Panc1 (cell line): ENCODE measurements around the gene FZR1. TPM values are rescaled to one million over a fixed set of nuclear protein-coding genes. Genes with fewer than 3 reads are reported as not detected.

ENCODE experiments used
- ATAC-seq: fragments of 200-7000 bp; cut with Tn5 transposase; 2 replicates; pipeline ENCODE4 v1.9.1; 2020; ENCODE audit warnings: mild to moderate bottlenecking, moderate library complexity
- BruUV-seq: library from RNA; stranded (reverse); fragments of 400-500 nt; replicated peaks from 2 replicates; lab custom pipeline; 2021; lab: Mats Ljungman, UMichigan
- CTCF ChIA-PET: fragments of 300-600 bp; sonication (Branson Sonifier 250); formaldehyde crosslinking; loops from one replicate; lab custom pipeline; 2022; ENCODE audit warnings: antibody characterized with exemption; lab: Charles Lee
- POLR2A ChIA-PET: fragments of 300-600 bp; sonication (Branson Sonifier 250); formaldehyde crosslinking; loops from one replicate; lab custom pipeline; 2022; ENCODE audit warnings: antibody characterized with exemption; lab: Charles Lee
- DNase-seq: peaks from one replicate; pipeline ENCODE4 v3.0.0-alpha.2; 2010; ENCODE audit warnings: low read depth, low spot score
- H3K27ac ChIP-seq: 2 replicates; pipeline ENCODE4 v1.5.1; 2011; ENCODE audit warnings: mild to moderate bottlenecking, low read length, inconsistent platforms
- H3K27me3 ChIP-seq: fragments of 200-500 bp; sonication (Bioruptor generic); 2 replicates; pipeline ENCODE4 v1.6.0; 2014; ENCODE audit warnings: low read length, inconsistent platforms; ENCODE audit not compliant: control insufficient read depth, insufficient read depth
- H3K36me3 ChIP-seq: fragments of 200-500 bp; sonication (Bioruptor generic); 2 replicates; pipeline ENCODE4 v1.5.1; 2014; ENCODE audit warnings: inconsistent platforms, mild to moderate bottlenecking, low read length, moderate library complexity; ENCODE audit not compliant: control insufficient read depth, insufficient read depth
- H3K4me1 ChIP-seq: 2 replicates; pipeline ENCODE4 v1.5.1; 2011; ENCODE audit warnings: inconsistent platforms, mild to moderate bottlenecking, low read length, moderate library complexity; ENCODE audit not compliant: control insufficient read depth, insufficient read depth
- H3K4me3 ChIP-seq, 2 experiments: 2 replicates each; pipeline ENCODE4 v1.5.1; 2011 to 2012; ENCODE audit warnings: low read depth in 2 of 2, low read length in 2 of 2, mild to moderate bottlenecking in 2 of 2, inconsistent platforms in 1 of 2, moderate library complexity in 1 of 2
- H3K9me3 ChIP-seq: fragments of 200-500 bp; sonication (Bioruptor generic); 2 replicates; pipeline ENCODE4 v1.5.1; 2014; ENCODE audit warnings: low read depth, mild to moderate bottlenecking, inconsistent platforms, low read length, moderate library complexity; ENCODE audit not compliant: control insufficient read depth, insufficient read depth
- CTCF ChIP-seq: fragments of 450-650 bp; IDR thresholded peaks from 2 replicates; pipeline ENCODE4 v1.5.1; 2017; ENCODE audit warnings: mild to moderate bottlenecking
- POLR2AphosphoS5 ChIP-seq: IDR thresholded peaks from 2 replicates; pipeline ENCODE4 v1.6.1; 2012; ENCODE audit warnings: mild to moderate bottlenecking, low read depth, low read length, moderate library complexity
- REST ChIP-seq, 2 experiments: IDR thresholded peaks; 2 replicates each; pipeline ENCODE4 v1.6.1; 2011 to 2012; ENCODE audit warnings: low read depth in 2 of 2, control low read depth in 1 of 2, low read length in 1 of 2, mild to moderate bottlenecking in 1 of 2, moderate library complexity in 1 of 2; ENCODE audit not compliant: insufficient read depth in 1 of 2
- SIN3A ChIP-seq: IDR thresholded peaks from 2 replicates; pipeline ENCODE4 v1.6.1; 2012; ENCODE audit warnings: low read depth, mild to moderate bottlenecking, low read length, moderate library complexity, borderline replicate concordance; ENCODE audit not compliant: insufficient read depth
- TCF7L2 ChIP-seq: IDR thresholded peaks from 2 replicates; pipeline ENCODE4 v1.6.1; 2011; ENCODE audit warnings: mild to moderate bottlenecking, low read depth, low read length, inconsistent platforms
- in situ Hi-C: cut with HindIII; loops from 2 replicates; pipeline ENCODE4 v1.10.0; 2016; ENCODE audit warnings: low sequenced_read_pairs, low pct_unique_long_range_greater_than_20kb
- intact Hi-C: fragments of 100-400 bp; cut with micrococcal nuclease; formaldehyde crosslinking; loops from one replicate; pipeline ENCODE4 v1.10.0; 2022; ENCODE audit not compliant: unreplicated experiment
- total RNA-seq: library from RNA; stranded (reverse); gene quantifications from one replicate; pipeline ENCODE4 v1.2.1, GENCODE V29; 2021; ENCODE audit not compliant: unreplicated experiment

The FZR1 gene
- total RNA-seq, 1 experiment from 2014 or later, result 48.7 TPM

GRCh38 chr19:3492919-3493318 lies 13.2 kb upstream of the FZR1 start:
- no TSS peak for BruUV-seq
- CTCF ChIA-PET, result no interaction called here
- POLR2A ChIA-PET, result no interaction called here

GRCh38 chr19:3493651-3494050 lies 12.5 kb upstream of the FZR1 start:
- Histone ChIP-seq H3K27me3 (no peaks in the 10 kb centered on the region), H3K36me3 (no peaks in the 10 kb centered on the region), H3K4me3 (no peak overlapping the region), H3K27ac (no peak overlapping the region), H3K4me1 (no peaks in the 10 kb centered on the region), H3K9me3 (no peaks in the 10 kb centered on the region)
- no peak for DNase-seq
- ATAC-seq, result no peak
- ChIA-PET POLR2A (no interaction called here), CTCF (no interaction called here)
- intact Hi-C loops (no loop called here), in situ Hi-C loops (no loop called here)
- TF ChIP-seq POLR2AphosphoS5, result no peak
- no peak for TF ChIP-seq CTCF
- TF ChIP-seq TCF7L2, result no peak
- TF ChIP-seq REST (IDR thresholded peaks at IDR 0.05; ENCODE audit: insufficient read depth in 1 of 2, low read depth in 2 of 2, low read length in 1 of 2), result no peak
- TF ChIP-seq SIN3A, result no peak
- BruUV-seq, result no TSS peak

More at GRCh38 chr19:3492919-3493318, 13.2 kb upstream of the FZR1 start:
- no peak for ATAC-seq
- TF ChIP-seq CTCF (no peak), POLR2AphosphoS5 (no peak), SIN3A (no peak), REST (IDR thresholded peaks at IDR 0.05; ENCODE audit: insufficient read depth in 1 of 2, low read depth in 2 of 2, low read length in 1 of 2) (no peak), TCF7L2 (no peak)
- no peaks in the 10 kb centered on the region for H3K27me3 ChIP-seq
- in situ Hi-C loops, result no loop called here
- no peaks in the 10 kb centered on the region for H3K36me3 ChIP-seq
- H3K9me3 ChIP-seq, result no peaks in the 10 kb centered on the region
- intact Hi-C loops, result no loop called here
- no peak overlapping the region for H3K27ac ChIP-seq
- H3K4me1 ChIP-seq, result no peaks in the 10 kb centered on the region
- no peak for DNase-seq
- H3K4me3 ChIP-seq, result no peak overlapping the region
